GM12892 (cell line): ENCODE results near the gene VWA5A.
"Not testable (repeated sequence)": the region's sequence is repeated elsewhere in the genome, so short reads cannot be mapped to it uniquely, and the experiment has no call there.

Source experiments
- DNase-seq: peaks from one replicate; pipeline ENCODE4 v3.0.0; 2011; ENCODE audit not compliant: insufficient read length
- FAIRE-seq: peaks from 2 replicates; lab custom pipeline; 2011; peaks lifted over from hg19 to GRCh38; lab: Jason Lieb, UNC
- POLR2A ChIP-seq: IDR thresholded peaks from 2 replicates; pipeline ENCODE4 v1.6.1; 2011; ENCODE audit warnings: low read depth, low read length, control low read depth
- POLR2AphosphoS5 ChIP-seq: IDR thresholded peaks from 2 replicates; pipeline ENCODE4 v1.6.1; 2011; ENCODE audit warnings: low read depth, low read length, control low read depth
- TAF1 ChIP-seq: IDR thresholded peaks from 2 replicates; pipeline ENCODE4 v1.6.1; 2011; ENCODE audit warnings: low read depth, mild to moderate bottlenecking, control low read depth, low read length, borderline replicate concordance

VWA5A gene

DNA sequence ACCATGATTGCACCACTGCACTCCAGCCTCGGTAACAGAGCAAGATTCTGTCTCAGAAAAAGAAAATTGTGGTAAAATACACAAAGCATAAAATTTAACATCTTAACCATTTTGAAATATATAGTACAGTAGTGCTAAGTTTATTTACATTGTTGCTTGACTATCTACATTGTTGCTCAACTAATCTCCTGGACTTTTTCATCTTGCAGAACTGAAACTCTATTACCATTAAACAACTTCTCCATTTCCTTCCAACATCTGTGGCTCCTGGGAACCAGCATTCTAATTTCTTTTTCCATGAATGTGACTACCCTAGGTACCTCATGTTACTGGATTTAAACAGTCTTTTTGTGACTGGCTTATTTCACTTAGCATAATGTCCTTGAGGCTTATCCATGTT is 13.5 kb upstream of the VWA5A start:
- DNase-seq (no peak), FAIRE-seq (no peak)
- TF ChIP-seq POLR2A (no peak), POLR2AphosphoS5 (no peak), TAF1 (no peak)

DNA sequence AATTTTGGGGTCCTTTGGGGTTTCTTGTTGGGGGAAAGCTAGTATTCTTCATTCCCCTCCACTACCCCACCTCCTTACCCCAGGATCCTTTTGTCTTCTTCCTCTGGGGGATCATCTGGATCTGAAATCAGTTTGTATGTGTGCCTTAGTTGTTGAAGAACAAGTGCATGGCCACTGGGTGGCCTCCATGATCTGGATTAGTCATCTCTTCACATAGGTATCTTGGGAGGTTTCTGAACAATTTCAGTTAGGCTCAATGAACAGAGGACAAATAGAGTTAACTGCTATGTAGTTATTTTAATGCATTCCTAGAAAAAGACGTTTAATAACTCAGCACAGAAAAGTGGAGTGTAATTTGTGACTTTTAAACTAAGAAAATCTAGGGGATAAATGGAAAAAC is 7.1 kb upstream of the VWA5A start:
- no peak for FAIRE-seq
- DNase-seq: no peak
- no peak for TF ChIP-seq POLR2A
- TF ChIP-seq POLR2AphosphoS5: no peak
- no peak for TF ChIP-seq TAF1

DNA sequence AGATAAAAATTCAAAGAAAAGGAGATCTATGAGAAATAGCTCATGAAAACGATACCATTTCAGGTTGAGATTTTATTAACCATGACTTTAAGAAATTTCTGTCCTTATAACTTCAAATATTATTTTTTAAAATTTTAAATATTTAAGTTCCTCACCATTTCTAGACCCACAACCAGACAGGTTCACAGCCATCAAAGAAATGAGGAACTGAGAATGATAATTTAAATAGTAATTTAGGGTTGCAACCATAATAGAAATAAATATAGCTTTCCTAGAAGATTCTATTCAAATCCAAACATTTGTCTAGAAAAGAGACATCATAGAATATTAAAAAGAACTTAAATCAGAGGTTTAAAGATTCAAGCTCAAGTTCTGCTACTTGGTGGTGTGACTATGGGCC is 5.9 kb upstream of the VWA5A start:
- DNase-seq (no peak), FAIRE-seq (no peak)
- no peak for TF ChIP-seq TAF1
- no peak for TF ChIP-seq POLR2A
- no peak for TF ChIP-seq POLR2AphosphoS5

DNA sequence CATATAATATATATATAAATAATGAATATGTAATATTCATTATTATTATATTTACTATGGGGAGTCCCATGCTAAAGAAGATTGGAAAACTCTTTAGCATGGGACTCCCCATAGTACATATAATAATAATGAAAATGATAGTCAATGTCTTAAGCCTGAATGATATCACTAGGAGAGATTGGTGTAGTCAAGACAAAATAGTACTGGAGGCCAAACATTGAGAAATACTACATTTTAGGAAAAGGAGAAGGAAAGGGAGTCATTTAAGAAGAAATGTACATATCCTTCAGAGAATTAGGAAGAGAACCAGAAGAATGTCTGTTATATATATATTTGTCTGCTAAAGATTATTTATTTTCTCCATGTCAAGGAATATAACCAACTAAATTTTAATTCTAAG is 5.0 kb upstream of the VWA5A start:
- FAIRE-seq: no peak

DNA sequence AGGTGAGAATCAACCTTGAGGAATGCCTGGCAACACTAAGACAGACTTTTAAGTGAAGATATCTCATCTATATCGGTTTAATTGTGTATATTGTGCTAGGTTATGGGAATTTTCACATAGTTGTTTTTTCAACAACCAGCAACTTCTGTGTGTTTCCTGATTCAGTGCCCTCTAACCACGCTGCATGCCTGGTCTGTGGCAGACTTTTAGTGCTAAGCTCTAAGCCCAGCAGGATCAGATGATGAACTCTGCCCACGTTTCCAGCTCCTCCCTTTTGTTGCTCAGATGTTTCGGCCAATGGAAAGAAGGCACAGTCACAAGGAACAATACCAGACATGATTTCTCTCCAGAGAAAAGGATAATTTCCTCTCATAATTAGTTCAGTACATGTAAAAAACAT is 1.4 kb upstream of the VWA5A start:
- peak; percentile 46 for FAIRE-seq
- TF ChIP-seq POLR2AphosphoS5 (no peak), TAF1 (no peak), POLR2A (no peak)
- no peak for DNase-seq

More for the DNA sequence above, 5.0 kb upstream of the VWA5A start:
- no peak for DNase-seq
- TF ChIP-seq POLR2AphosphoS5 (no peak), TAF1 (no peak)

DNA sequence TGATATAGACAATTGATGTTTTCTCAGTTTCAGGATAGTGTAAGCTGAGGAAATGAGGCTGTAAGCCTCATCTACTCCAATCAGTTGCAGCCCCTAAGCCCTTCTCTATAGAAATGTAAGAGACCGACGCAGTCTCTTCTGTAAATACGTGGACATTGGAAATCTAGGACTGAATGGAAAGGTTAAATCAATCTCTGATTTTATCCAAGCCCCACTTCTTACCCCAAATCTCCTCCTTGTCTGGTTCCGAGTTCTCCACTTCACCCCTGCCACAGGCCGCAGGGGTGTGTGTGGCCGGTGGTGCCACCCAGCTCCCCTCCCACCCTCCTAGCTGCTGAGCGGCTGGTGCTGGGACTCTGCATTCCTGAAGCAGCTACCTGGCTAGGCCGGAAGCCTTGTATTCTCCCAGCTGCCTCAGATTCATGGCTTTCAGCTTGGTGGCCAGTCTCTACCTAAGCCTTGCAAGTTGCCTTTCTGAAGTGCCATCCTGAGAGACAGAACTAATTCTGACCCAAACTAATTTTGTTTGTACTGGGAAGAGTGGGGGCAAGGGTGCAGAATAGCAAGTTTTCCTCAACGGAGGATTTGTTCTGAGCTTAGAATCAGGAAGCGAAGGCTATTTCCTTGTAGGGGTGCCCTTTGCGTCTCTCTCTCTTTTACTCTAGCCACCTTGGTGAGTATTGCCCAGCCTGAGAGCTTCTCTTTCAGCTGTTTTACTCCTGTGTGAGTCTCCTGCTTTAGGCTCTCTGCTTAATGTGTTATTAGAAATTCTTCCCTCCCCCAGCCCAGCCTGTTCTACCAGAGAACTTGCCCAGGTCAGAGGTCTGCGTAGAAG is 749 bp downstream of the VWA5A start:
- TF ChIP-seq POLR2A (no peak), POLR2AphosphoS5 (no peak), TAF1 (no peak)
- no peak for DNase-seq
- no peak for FAIRE-seq

DNA sequence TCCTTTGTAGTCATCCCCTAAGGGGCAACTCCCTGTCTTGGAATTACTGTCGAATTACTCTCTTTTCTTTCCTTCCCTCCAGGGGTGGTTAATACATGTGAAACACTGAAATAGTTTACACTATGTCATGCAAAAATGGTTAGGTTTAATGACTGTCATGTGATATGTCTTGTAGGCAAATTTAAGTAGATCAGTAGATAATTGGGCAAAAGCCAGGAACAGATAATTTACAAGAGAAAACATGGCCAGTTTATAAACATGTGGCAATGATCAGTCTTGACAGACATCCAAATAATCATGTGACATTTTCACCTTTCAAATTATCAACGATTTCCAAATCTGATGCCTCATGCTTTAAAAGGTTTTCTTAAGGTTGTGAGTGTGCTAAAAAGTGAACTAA is 3.9 kb downstream of the VWA5A start:
- TF ChIP-seq TAF1: no peak
- TF ChIP-seq POLR2AphosphoS5: no peak
- no peak for TF ChIP-seq POLR2A

DNA sequence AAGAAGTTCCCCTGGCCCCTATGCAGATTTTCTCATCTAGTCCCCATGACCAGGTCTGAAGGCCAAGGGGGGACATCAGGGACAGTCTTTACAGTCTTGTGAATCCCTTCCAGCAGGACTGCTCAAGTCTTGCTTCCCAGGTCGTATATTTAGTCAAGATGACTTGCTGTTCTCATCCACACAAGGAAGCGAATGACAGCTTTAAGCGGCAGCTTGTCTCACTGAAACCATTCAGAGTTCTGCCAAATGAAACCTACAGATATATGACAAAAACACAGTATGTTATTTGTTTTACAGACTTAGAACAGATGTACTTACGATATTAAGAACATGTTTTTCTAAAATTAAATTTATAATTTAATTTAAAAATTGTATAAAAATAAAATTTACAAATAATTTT is 5.6 kb downstream of the VWA5A start:
- FAIRE-seq (no peak), DNase-seq (no peak)
- TF ChIP-seq TAF1 (no peak), POLR2A (no peak), POLR2AphosphoS5 (no peak)

More for the DNA sequence above, 3.9 kb downstream of the VWA5A start:
- DNase-seq: no peak
- no peak for FAIRE-seq

DNA sequence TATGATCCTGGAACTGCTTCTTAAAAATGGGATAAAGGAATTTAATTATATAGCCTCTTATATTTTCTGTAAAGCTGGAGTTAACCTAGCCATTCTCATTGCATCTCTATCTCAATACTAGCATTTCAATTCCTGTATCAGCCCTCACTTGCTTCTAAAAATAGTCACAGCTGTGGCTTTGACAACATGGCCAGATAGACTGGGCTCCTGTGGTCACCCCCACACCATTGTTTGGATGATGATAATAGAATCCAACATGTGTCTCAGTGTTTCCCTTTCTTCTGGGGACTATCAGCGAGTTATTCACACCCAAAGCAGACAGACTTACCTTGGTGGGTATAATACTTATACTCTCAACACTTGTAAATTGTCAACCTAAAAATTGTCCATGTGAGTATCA is 6.9 kb downstream of the VWA5A start:
- DNase-seq (no peak), FAIRE-seq (no peak)
- no peak for TF ChIP-seq POLR2A
- no peak for TF ChIP-seq POLR2AphosphoS5
- no peak for TF ChIP-seq TAF1

DNA sequence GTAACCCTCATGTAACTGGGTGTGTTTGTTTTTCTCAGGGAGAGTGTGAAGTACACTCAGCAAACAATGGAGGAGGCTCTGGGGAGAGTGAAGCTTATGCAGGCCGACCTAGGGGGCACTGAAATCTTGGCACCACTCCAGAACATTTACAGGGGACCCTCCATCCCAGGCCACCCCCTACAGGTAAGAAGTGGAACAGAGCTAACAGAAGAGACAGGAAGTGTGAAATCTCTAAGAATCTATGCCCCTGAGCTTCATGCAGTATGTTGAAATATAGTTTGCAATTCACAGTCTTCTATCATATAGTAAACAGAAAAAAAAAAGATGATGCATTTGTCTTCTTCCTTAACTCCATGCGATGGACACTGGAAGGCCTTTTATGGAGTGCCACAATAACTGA is 8.4 kb downstream of the VWA5A start:
- FAIRE-seq (no peak), DNase-seq (no peak)
- TF ChIP-seq POLR2AphosphoS5: no peak
- TF ChIP-seq POLR2A: no peak
- no peak for TF ChIP-seq TAF1

DNA sequence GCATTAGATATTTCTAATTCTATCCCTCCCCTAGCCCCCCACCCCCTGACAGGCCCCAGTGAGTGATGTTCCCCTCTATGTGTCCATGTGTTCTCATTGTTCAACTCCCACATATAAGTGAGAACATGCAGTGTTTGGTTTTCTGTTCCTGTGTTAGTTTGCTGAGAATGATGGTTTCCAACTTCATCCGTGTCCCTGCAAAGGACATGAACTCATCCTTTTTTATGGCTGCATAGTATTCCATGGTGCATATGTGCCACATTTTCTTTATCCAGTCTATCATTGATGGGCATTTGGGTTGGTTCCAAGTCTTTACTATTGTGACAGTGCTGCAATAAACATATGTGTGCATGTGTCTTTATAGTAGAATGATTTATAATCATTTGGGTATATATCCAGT is 11.9 kb downstream of the VWA5A start:
- DNase-seq, FAIRE-seq: not testable (repeated sequence)

DNA sequence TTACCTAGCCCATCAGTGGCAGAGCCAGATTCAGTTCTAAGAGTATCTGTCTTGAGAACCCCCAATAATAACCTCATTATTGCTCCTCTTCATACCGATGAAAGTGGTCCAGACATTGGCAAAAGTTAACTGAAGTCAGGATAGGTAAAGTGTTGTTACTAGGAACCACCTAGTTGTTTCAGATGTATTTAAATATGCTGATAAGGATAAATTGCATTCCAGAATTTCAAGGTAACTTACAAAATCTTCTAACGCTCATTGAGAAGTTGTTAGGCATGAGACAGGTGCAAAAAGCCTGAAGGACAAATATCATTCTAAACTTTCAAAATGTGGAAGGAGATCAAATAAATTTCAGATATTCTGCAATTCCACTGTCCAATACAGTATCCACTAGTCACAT is 27.8 kb downstream of the VWA5A start:
- FAIRE-seq: no peak
- TF ChIP-seq POLR2AphosphoS5 (no peak), TAF1 (no peak), POLR2A (no peak)
- no peak for DNase-seq
